Adrenal gland (tissue), 12 donors: Measurements from ENCODE around the gene PDXP. TPM values are rescaled to one million over a fixed set of nuclear protein-coding genes. Genes with fewer than 3 reads are reported as not detected.

Experiments used
- DNase-seq, 7 donors: peaks; one replicate each; pipeline ENCODE4 v3.0.0-alpha.2; 2019 to 2020
- H3K27ac ChIP-seq, 5 donors: fragments of 200-600 bp; sonication (generic) in 4 of 5; 1 replicate in 3 of 5; 2 replicates in 2 of 5; pipeline versions ENCODE4 v1.5.1 to v1.8.0; 2016 to 2020; ENCODE audit warnings: mild to moderate bottlenecking in 1 of 5
- H3K27me3 ChIP-seq: fragments of 200-600 bp; 2 replicates; pipeline ENCODE4 v1.8.0; 2021
- H3K36me3 ChIP-seq, 2 donors: fragments of 200-600 bp; replicated peaks in 1 of 2; 1 replicate in 1 of 2; 2 replicates in 1 of 2; pipeline versions ENCODE4 v1.5.1 to v1.8.0; 2018 to 2022
- H3K4me1 ChIP-seq, 2 donors: fragments of 200-600 bp; replicated peaks in 1 of 2; 1 replicate in 1 of 2; 2 replicates in 1 of 2; pipeline versions ENCODE4 v1.5.1 to v1.8.0; 2018 to 2021
- H3K4me3 ChIP-seq, 4 donors: fragments of 200-600 bp; sonication (generic) in 3 of 4; one replicate each; pipeline ENCODE4 v1.5.1; 2016 to 2018
- H3K9me3 ChIP-seq, 3 donors: fragments of 200-600 bp; sonication (generic) in 1 of 3; replicated peaks in 1 of 3; 1 replicate in 2 of 3; 2 replicates in 1 of 3; pipeline versions ENCODE4 v1.5.1 to v1.8.0; 2016 to 2021
- POLR2A ChIP-seq, 2 donors: fragments of 450-650 bp; IDR thresholded peaks; one replicate each; pipeline ENCODE4 v1.6.1; 2017; ENCODE audit warnings: antibody characterized with exemption in 2 of 2, mild to moderate bottlenecking in 2 of 2, moderate library complexity in 1 of 2
- WGBS, 4 donors: extraction: QIAGEN DNeasy Blood & Tissue Kit in 2 of 4; methylation state at CpG; one replicate each; pipeline versions ENCODE4 v1.1.5 to v1.1.7; 2013 to 2017; 5-methylcytosine and 5-hydroxymethylcytosine counted together
- intact Hi-C, 2 donors: fragments of 100-400 bp; cut with DNase I; formaldehyde crosslinking; loops; one replicate each; pipeline versions ENCODE4 v1.14.1 to v1.15.0; 2022 to 2023
- polyA plus RNA-seq, 3 donors: library from polyadenylated mRNA; stranded (reverse); fragments of 200-250 nt in 2 of 3; fragments of 350-450 nt in 1 of 3; fragmentation: Illumina TruSeq in 1 of 3; extraction: RNeasy Lipid Tissue Mini Kit (QIAGEN cat#74804) in 1 of 3; gene quantifications; one replicate each; pipeline ENCODE4 v1.2.3, GENCODE V29; 2013 to 2014
- total RNA-seq, 9 donors: library from RNA; depleted of rRNA in 4 of 9; stranded (reverse); fragments of >200 nt in 4 of 9; fragments of 120-200 nt in 1 of 9; fragmentation: NEBNext Ultra II Directional in 1 of 9; extraction: Animal tissue kit (Norgen Biotek cat#: 25700) in 1 of 9; gene quantifications; one replicate each; pipeline versions ENCODE4 v1.1.0 to v1.2.4, GENCODE V29; 2013 to 2023
- TF ChIP-seq, protein P1 (sequence below), 6 experiments: fragments of 450-650 bp in 4 of 6; fragments of 200-600 bp in 2 of 6; sonication (generic) in 1 of 6; IDR thresholded peaks; 1 replicate in 5 of 6; 2 replicates in 1 of 6; pipeline versions ENCODE4 v1.5.1 to v1.8.0; 2016 to 2021; ENCODE audit warnings: antibody characterized with exemption in 6 of 6, mild to moderate bottlenecking in 2 of 6, moderate library complexity in 1 of 6
- donor health status: healthy with polysubstance abuse.
- donor health status: Bipolar disorder and iron deficiency.
- donor health status: DM: yes; HTN: yes; CAD: no.
- donor health status: DM: no; HTN: no; CAD: no.
- donor health status: DM: no; HTN: no; CAD: no.
- donor health status: DM: yes; HTN: yes; CAD: no.

The PDXP gene
- total and polyA plus RNA-seq, 12 donors = 10.0 to 49.7 (median 20.2) TPM

DNA sequence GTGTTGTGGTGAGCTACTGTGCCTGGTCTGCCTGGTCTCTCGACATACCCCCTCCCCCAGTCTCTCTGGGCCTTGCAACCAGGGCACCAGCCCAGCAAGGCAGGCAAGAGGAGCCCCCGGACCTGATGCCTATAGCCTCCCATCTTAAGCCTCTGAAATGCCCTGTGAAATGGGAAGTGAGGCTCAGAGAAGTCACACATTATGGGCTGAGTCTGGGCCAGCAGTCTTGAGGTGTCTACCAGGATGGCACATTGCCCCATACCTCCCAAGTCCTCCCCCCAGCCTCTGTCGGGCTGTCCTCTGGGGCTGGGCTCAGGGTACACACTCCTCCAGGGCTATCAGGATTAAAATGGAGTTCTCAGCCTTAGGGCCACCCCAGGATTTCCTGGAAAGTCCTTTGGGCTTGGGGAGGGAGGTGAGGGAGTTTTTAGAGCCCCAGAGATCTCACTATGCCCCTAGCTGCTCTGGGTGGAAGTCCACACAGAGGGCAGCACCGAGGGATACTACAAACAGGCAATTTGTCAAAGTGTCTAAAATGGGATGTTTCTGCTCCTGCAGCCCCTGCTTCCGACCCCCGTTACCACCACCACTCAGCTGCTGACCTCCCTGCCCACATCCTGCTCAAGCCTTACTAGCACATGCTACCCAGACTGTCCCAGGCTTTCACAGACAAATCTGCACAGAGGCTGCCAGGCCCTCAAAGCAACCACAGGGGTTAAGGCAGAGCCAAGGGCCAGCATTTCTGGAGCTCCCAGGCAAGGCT is 22.2 kb upstream of the PDXP start:
- Histone ChIP-seq H3K27ac (peak overlapping the region in 2 of 5 donors; percentile 19 to 78), H3K4me1 (peaks cover 18 to 42% of the 10 kb centered on the region in 2 donors)

DNA sequence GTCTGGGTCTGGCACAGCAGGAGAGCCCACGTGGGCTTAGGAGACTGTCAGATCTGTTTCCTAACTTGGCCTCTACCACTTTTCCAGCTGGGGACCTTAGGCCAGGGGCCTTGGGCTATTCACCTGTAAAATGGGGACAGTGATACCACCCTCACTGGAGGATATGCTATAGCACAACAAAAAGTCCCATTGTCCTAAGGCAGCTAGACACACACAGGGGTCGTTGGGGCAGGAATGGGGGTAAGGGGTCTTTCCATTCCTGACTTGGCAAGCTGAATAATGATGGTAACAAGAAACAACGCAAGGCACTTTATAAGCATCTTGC is 21.6 kb upstream of the PDXP start:
- no peaks in the 10 kb centered on the region for H3K9me3 ChIP-seq
- intact Hi-C loops = no loop called here
- no peak for DNase-seq
- H3K4me1 ChIP-seq = peaks cover 18 to 46% of the 10 kb centered on the region in 2 donors
- no peaks in the 10 kb centered on the region for H3K27me3 ChIP-seq
- H3K27ac ChIP-seq = peak overlapping the region in 2 of 5 donors; percentile 19 to 78
- WGBS, 4 donors = 66 to 76% (median 71%) methylated on average over 2 to 3 of the region's 3 CpGs
- H3K4me3 ChIP-seq = no peak overlapping the region
- H3K36me3 ChIP-seq = no peaks in the 10 kb centered on the region
- TF ChIP-seq POLR2A (IDR thresholded peaks at IDR 0.05) = no peak
- TF ChIP-seq, protein P1, sequence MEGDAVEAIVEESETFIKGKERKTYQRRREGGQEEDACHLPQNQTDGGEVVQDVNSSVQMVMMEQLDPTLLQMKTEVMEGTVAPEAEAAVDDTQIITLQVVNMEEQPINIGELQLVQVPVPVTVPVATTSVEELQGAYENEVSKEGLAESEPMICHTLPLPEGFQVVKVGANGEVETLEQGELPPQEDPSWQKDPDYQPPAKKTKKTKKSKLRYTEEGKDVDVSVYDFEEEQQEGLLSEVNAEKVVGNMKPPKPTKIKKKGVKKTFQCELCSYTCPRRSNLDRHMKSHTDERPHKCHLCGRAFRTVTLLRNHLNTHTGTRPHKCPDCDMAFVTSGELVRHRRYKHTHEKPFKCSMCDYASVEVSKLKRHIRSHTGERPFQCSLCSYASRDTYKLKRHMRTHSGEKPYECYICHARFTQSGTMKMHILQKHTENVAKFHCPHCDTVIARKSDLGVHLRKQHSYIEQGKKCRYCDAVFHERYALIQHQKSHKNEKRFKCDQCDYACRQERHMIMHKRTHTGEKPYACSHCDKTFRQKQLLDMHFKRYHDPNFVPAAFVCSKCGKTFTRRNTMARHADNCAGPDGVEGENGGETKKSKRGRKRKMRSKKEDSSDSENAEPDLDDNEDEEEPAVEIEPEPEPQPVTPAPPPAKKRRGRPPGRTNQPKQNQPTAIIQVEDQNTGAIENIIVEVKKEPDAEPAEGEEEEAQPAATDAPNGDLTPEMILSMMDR (IDR thresholded peaks at IDR 0.05) = no peak

More for the DNA sequence above, 22.2 kb upstream of the PDXP start:
- no peak for DNase-seq
- Histone ChIP-seq H3K9me3 (no peaks in the 10 kb centered on the region), H3K36me3 (peaks cover 0 to 4% of the 10 kb centered on the region in 2 donors), H3K27me3 (no peaks in the 10 kb centered on the region), H3K4me3 (no peak overlapping the region)
- intact Hi-C loops = no loop called here
- WGBS, 4 donors = 31 to 80% (median 53%) methylated on average over 3 to 6 of the region's 6 CpGs
- TF ChIP-seq, protein P1 (IDR thresholded peaks at IDR 0.05) = peak in 4 of 6 experiments; percentile 5 to 30 (median 14)
- no peak for TF ChIP-seq POLR2A (IDR thresholded peaks at IDR 0.05)

DNA sequence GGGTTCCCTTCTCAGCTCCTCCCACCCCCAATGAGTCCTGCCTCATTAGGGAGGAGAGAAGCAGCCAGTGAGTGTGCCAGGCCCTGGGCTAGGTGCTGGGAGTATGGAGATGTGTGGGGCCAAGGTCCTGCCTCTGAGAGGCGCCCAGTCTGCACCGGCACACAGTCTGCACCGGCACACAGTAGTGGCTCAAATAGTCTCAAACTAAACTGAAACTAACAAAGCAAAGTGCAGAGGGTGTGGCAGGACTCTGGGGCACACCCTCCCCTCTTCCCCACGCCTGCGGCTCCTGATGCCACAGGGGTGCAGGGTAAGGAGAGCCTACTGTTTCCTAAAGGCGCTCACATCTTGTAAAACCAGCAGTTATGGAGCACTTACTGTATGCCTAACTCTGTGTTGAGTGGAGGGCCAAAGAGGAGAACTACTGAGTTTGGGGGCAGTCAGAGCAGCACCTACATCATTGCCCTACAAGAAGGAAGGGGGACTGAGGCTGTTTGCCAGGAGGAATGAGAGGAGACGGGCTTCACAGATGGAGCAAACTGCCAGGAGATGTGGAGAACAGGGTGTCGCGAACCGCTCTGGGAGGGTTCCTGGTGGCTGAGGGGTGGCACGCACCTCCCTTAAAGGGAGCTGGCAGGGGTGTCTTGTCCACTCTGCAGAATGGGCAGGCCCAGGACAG is 20.0 kb upstream of the PDXP start:
- Histone ChIP-seq H3K36me3 (no peaks in the 10 kb centered on the region), H3K4me1 (peaks cover 11 to 47% of the 10 kb centered on the region in 2 donors), H3K27ac (peak overlapping the region in 1 of 5 donors; percentile 86), H3K9me3 (no peaks in the 10 kb centered on the region), H3K27me3 (no peaks in the 10 kb centered on the region), H3K4me3 (peak overlapping the region in 1 of 4 donors; percentile 61)
- no peak for DNase-seq
- TF ChIP-seq, protein P1 (IDR thresholded peaks at IDR 0.05) = no peak
- TF ChIP-seq POLR2A (IDR thresholded peaks at IDR 0.05) = no peak
- intact Hi-C loops = no loop called here
- 54 to 70% (median 61%) methylated on average over 7 to 11 of the region's 11 CpGs for WGBS, 4 donors

DNA sequence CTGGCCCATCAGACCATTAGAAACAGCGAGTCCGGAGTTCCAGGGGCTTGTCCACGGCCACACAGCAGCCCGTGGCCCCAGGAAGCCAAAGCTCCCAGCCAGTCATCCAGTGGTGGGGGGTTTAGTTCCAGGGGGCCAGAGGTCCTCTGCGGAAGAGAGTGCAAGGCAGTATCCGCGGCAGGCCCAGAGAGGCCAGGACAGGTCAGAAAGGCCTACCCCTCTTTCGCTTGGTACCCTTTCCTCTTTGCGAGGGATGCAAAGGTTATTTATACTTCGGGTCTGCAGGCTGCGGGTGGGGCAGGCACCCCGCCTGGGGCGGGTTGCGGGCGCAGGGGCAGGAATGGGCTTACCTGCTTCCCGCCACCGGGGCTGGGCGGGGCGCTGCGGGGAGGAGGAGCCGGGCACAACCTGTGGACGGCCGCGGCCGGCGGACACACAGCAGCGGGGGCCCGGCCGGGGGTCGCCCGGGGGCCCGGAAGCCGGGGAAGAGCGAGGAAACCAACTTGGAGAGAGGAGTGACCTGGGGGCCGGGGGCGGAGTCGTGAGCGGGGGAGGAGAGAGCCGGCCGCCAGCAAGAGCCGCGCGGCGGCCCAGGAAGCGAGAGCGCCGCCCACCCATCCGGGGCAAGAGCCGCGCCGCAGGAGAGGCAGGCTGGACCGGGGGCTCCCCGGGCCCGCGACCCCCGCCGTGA is 19.3 kb upstream of the PDXP start, which contains the start of gene SH3BP1:
TSS of gene SH3BP1 (plus strand) at position 600 of the 691 bp plus-strand sequence. CDS start 119 bp downstream, outside the sequence.
- no peak for TF ChIP-seq POLR2A (IDR thresholded peaks at IDR 0.05)
- TF ChIP-seq, protein P1 (IDR thresholded peaks at IDR 0.05) = peak in 1 of 6 experiments; percentile 12
- H3K27me3 ChIP-seq = no peaks in the 10 kb centered on the region
- peak within 1 kb of the TSS in 2 of 5 donors; percentile 47 to 86 for H3K27ac ChIP-seq
- no peaks in the 10 kb centered on the region for H3K9me3 ChIP-seq
- WGBS, 4 donors = 9 to 44% (median 25%) methylated on average over 4 to 57 of the region's 57 CpGs
- peak in 1 of 7 donors; percentile 44 for DNase-seq
- peak within 1 kb of the TSS in 2 of 4 donors; percentile 17 to 61 for H3K4me3 ChIP-seq
- H3K36me3 ChIP-seq = no peaks in the 10 kb centered on the region
- peaks cover 4 to 43% of the 10 kb centered on the region in 2 donors for H3K4me1 ChIP-seq
- intact Hi-C loops = no loop called here
